ENCODE data around the gene XKR3. TPM values are rescaled to one million over a fixed set of nuclear protein-coding genes. Genes with fewer than 3 reads are reported as not detected.

XKR3 gene
- polyA plus RNA-seq, 3 donors = 0.07 TPM; not detected in 2

- no peak for TF ChIP-seq CTCF (IDR thresholded peaks at IDR 0.05)
- no peak overlapping the region for H3K27ac ChIP-seq (ENCODE audit: low read depth in 1 of 2, low read length in 2 of 2)
- intact Hi-C loops (cut with micrococcal nuclease) = no loop called here
- peaks cover 0 to 4% of the 10 kb centered on the region in 2 donors for H3K36me3 Mint-ChIP-seq
- no peak overlapping the region for H3K4me3 ChIP-seq (replicated peaks in 1 of 3; ENCODE audit: low read depth in 2 of 3, low read length in 3 of 3)
- H4K20me1 ChIP-seq (ENCODE audit: insufficient read depth, low read length) = no peaks in the 10 kb centered on the region
- H2AFZ ChIP-seq (ENCODE audit: insufficient read depth, low read depth, low read length, poor library complexity, severe bottlenecking) = no peak overlapping the region
- H3K79me2 ChIP-seq (ENCODE audit: insufficient read depth, low read length) = no peaks in the 10 kb centered on the region
- peaks cover 7 to 22% (median 13%) of the 10 kb centered on the region in 7 donors for H3K9me3 Mint-ChIP-seq
- H3K4me3 Mint-ChIP-seq = peak overlapping the region in 1 of 2 donors; percentile 71
- peaks cover 3 to 13% of the 10 kb centered on the region in 2 donors for H3K4me1 ChIP-seq (ENCODE audit: control insufficient read depth in 1 of 2, insufficient read depth in 2 of 2, low read length in 2 of 2)
- H3K4me1 Mint-ChIP-seq = peaks cover 23% of the 10 kb centered on the region
- H3K9me3 ChIP-seq (replicated peaks in 1 of 2; ENCODE audit: control insufficient read depth in 1 of 2, insufficient read depth in 1 of 2, low read length in 2 of 2) = peaks cover 0 to 18% of the 10 kb centered on the region in 2 donors
- H3K27me3 Mint-ChIP-seq (ENCODE audit: low read depth in 3 of 3) = peaks cover 0 to 4% (median 1%) of the 10 kb centered on the region in 3 donors
- H3K36me3 ChIP-seq (replicated peaks in 1 of 2; ENCODE audit: control insufficient read depth in 1 of 2, insufficient read depth in 2 of 2, low read length in 2 of 2) = no peaks in the 10 kb centered on the region
- no peaks in the 10 kb centered on the region for H3K27me3 ChIP-seq (ENCODE audit: control insufficient read depth in 2 of 2, insufficient read depth in 2 of 2, low read length in 2 of 2)
- no CpG with 5 or more reads among the region's 1 CpG for WGBS (ENCODE audit: insufficient coverage)
- H3K4me2 ChIP-seq (replicated peaks; ENCODE audit: extremely low read depth, low read length, poor library complexity, severe bottlenecking) = peak overlapping the region; percentile 2
- peak overlapping the region in 5 of 7 donors; percentile 34 to 85 (median 66) for H3K27ac Mint-ChIP-seq
- DNase-seq = no peak
- no peak overlapping the region for H3K9ac ChIP-seq (ENCODE audit: insufficient read depth, low read length, poor library complexity, severe bottlenecking)
Measured at GRCh38 chr22:16847271-16847670, 22.1 kb upstream of the XKR3 start.

- Mint-ChIP-seq H3K4me1 (peaks cover 16% of the 10 kb centered on the region), H3K4me3 (no peak overlapping the region), H3K9me3 (peaks cover 7 to 22% (median 13%) of the 10 kb centered on the region in 7 donors), H3K27me3 (ENCODE audit: low read depth in 3 of 3) (peaks cover 0 to 4% (median 1%) of the 10 kb centered on the region in 3 donors), H3K27ac (no peak overlapping the region), H3K36me3 (peaks cover 0 to 4% of the 10 kb centered on the region in 2 donors)
- Histone ChIP-seq H3K4me1 (ENCODE audit: control insufficient read depth in 1 of 2, insufficient read depth in 2 of 2, low read length in 2 of 2) (peaks cover 3 to 13% of the 10 kb centered on the region in 2 donors), H3K27ac (ENCODE audit: low read depth in 1 of 2, low read length in 2 of 2) (no peak overlapping the region), H3K4me2 (replicated peaks; ENCODE audit: extremely low read depth, low read length, poor library complexity, severe bottlenecking) (no peak overlapping the region), H3K36me3 (replicated peaks in 1 of 2; ENCODE audit: control insufficient read depth in 1 of 2, insufficient read depth in 2 of 2, low read length in 2 of 2) (no peaks in the 10 kb centered on the region), H3K79me2 (ENCODE audit: insufficient read depth, low read length) (no peaks in the 10 kb centered on the region), H2AFZ (ENCODE audit: insufficient read depth, low read depth, low read length, poor library complexity, severe bottlenecking) (no peak overlapping the region), H3K9me3 (replicated peaks in 1 of 2; ENCODE audit: control insufficient read depth in 1 of 2, insufficient read depth in 1 of 2, low read length in 2 of 2) (peaks cover 0 to 18% of the 10 kb centered on the region in 2 donors), H3K9ac (ENCODE audit: insufficient read depth, low read length, poor library complexity, severe bottlenecking) (no peak overlapping the region), H4K20me1 (ENCODE audit: insufficient read depth, low read length) (no peaks in the 10 kb centered on the region), H3K27me3 (ENCODE audit: control insufficient read depth in 2 of 2, insufficient read depth in 2 of 2, low read length in 2 of 2) (no peaks in the 10 kb centered on the region), H3K4me3 (replicated peaks in 1 of 3; ENCODE audit: low read depth in 2 of 3, low read length in 3 of 3) (no peak overlapping the region)
- no peak for DNase-seq
- TF ChIP-seq CTCF (IDR thresholded peaks at IDR 0.05) = no peak
- intact Hi-C loops (cut with micrococcal nuclease) = no loop called here
- 100% methylated on average over 2 of the region's 7 CpGs for WGBS (ENCODE audit: insufficient coverage)
Measured at GRCh38 chr22:16845881-16846280, 20.7 kb upstream of the XKR3 start.
